Endodermal cell (in vitro differentiated cells): ENCODE results near the gene JAZF1. TPM values are rescaled to one million over a fixed set of nuclear protein-coding genes. Genes with fewer than 3 reads are reported as not detected.

Experiments used
- DNase-seq: peaks from one replicate; pipeline ENCODE4 v3.0.0-alpha.2; 2017
- H3K27ac ChIP-seq: 2 replicates; pipeline ENCODE4 v1.5.1; 2013; ENCODE audit warnings: mild to moderate bottlenecking, low read depth, low read length, moderate library complexity
- H3K27me3 ChIP-seq: 2 replicates; pipeline ENCODE4 v1.6.1; 2013; ENCODE audit warnings: mild to moderate bottlenecking, low read length, moderate library complexity; ENCODE audit not compliant: insufficient read depth, control insufficient read depth, poor library complexity, severe bottlenecking
- H3K36me3 ChIP-seq: 2 replicates; pipeline ENCODE4 v1.7.0; 2013; ENCODE audit warnings: mild to moderate bottlenecking, low read length, moderate library complexity; ENCODE audit not compliant: control insufficient read depth, insufficient read depth
- H3K4me1 ChIP-seq: one replicate; pipeline ENCODE4 v1.7.0; 2013; ENCODE audit warnings: low read length; ENCODE audit not compliant: control insufficient read depth, insufficient read depth
- H3K4me3 ChIP-seq: 2 replicates; pipeline ENCODE4 v1.5.1; 2013; ENCODE audit warnings: mild to moderate bottlenecking, low read length, moderate library complexity
- H3K9ac ChIP-seq: 2 replicates; pipeline ENCODE4 v1.6.1; 2013; ENCODE audit warnings: mild to moderate bottlenecking, low read length, moderate library complexity; ENCODE audit not compliant: poor library complexity, severe bottlenecking; ENCODE audit errors: extremely low read depth
- H3K9me3 ChIP-seq: 2 replicates; pipeline ENCODE4 v1.6.1; 2013; ENCODE audit warnings: mild to moderate bottlenecking, low read length, moderate library complexity; ENCODE audit not compliant: control insufficient read depth
- H3K27ac Mint-ChIP-seq: 2 replicates; pipeline ENCODE4 v1.8.0; 2020; ENCODE audit warnings: mixed read lengths
- H3K27me3 Mint-ChIP-seq: 2 replicates; pipeline ENCODE4 v1.8.0; 2021; ENCODE audit warnings: mild to moderate bottlenecking, mixed read lengths; ENCODE audit not compliant: insufficient read depth
- H3K36me3 Mint-ChIP-seq: 2 replicates; pipeline ENCODE4 v1.8.0; 2020; ENCODE audit warnings: low read depth, mixed read lengths
- H3K4me1 Mint-ChIP-seq: 2 replicates; pipeline ENCODE4 v1.8.0; 2020; ENCODE audit warnings: mixed read lengths
- H3K4me3 Mint-ChIP-seq: 2 replicates; pipeline ENCODE4 v1.8.0; 2020; ENCODE audit warnings: mild to moderate bottlenecking, moderate library complexity, mixed read lengths
- H3K9me3 Mint-ChIP-seq: 2 replicates; pipeline ENCODE4 v1.8.0; 2020; ENCODE audit warnings: mild to moderate bottlenecking, mixed read lengths
- WGBS, 2 experiments: methylation state at CpG; one replicate each; pipeline versions ENCODE4 v1.1.5 to v1.1.7; 2013; ENCODE audit warnings: missing lambda C conversion rate in 2 of 2, mixed read lengths in 1 of 2; ENCODE audit not compliant: insufficient coverage in 1 of 2, insufficient read length in 1 of 2; 5-methylcytosine and 5-hydroxymethylcytosine counted together
- total RNA-seq, 2 donors: library from RNA; stranded (reverse); fragmentation: NEBNext Ultra II Directional in 1 of 2; extraction: Animal tissue kit (Norgen Biotek cat#: 25700) in 1 of 2; gene quantifications; 2 replicates in 1 of 2; 3 replicates in 1 of 2; pipeline ENCODE4 v1.2.1, GENCODE V29; 2021
- TF ChIP-seq, protein P1 (sequence below): fragments of 200-600 bp; sonication (generic); conservative IDR thresholded peaks from 2 replicates; pipeline ENCODE4 v1.5.0; 2021; ENCODE audit warnings: antibody characterized with exemption, mild to moderate bottlenecking

JAZF1 gene
- total RNA-seq, 2 donors from 2014 or later: 18.3 to 33.6 TPM

DNA sequence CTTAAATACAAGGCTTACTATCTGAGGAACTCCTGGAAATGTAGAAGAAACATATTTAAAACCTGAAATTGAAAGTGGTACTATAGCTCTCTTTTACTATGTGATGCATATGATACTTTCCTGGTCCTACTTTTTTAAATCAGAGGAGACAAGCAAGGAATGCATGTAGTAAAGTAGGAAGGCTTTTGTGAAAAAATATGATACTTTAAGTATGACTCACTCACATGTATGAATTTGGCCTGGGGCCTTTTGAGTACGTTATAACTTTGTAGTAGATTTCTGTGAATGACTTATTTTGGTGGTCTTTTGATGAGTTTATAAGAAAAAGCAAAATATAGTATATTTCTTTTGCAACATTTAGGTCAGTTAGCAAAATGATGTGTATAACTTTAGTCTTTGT is 386.8 kb downstream of the JAZF1 start:
- Mint-ChIP-seq H3K36me3 (peaks cover 50% of the 10 kb centered on the region), H3K27me3 (no peaks in the 10 kb centered on the region), H3K9me3 (no peaks in the 10 kb centered on the region), H3K27ac (no peak overlapping the region), H3K4me1 (no peaks in the 10 kb centered on the region), H3K4me3 (no peak overlapping the region)
- Histone ChIP-seq H3K27ac (no peak overlapping the region), H3K36me3 (peaks cover 67% of the 10 kb centered on the region), H3K4me1 (no peaks in the 10 kb centered on the region), H3K4me3 (no peak overlapping the region), H3K9me3 (no peaks in the 10 kb centered on the region), H3K9ac (no peak overlapping the region), H3K27me3 (no peaks in the 10 kb centered on the region)
- DNase-seq: no peak
- TF ChIP-seq, protein P1, sequence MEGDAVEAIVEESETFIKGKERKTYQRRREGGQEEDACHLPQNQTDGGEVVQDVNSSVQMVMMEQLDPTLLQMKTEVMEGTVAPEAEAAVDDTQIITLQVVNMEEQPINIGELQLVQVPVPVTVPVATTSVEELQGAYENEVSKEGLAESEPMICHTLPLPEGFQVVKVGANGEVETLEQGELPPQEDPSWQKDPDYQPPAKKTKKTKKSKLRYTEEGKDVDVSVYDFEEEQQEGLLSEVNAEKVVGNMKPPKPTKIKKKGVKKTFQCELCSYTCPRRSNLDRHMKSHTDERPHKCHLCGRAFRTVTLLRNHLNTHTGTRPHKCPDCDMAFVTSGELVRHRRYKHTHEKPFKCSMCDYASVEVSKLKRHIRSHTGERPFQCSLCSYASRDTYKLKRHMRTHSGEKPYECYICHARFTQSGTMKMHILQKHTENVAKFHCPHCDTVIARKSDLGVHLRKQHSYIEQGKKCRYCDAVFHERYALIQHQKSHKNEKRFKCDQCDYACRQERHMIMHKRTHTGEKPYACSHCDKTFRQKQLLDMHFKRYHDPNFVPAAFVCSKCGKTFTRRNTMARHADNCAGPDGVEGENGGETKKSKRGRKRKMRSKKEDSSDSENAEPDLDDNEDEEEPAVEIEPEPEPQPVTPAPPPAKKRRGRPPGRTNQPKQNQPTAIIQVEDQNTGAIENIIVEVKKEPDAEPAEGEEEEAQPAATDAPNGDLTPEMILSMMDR: no peak
- 100% methylated on average over 1 of the region's 1 CpG for WGBS, 2 experiments

DNA sequence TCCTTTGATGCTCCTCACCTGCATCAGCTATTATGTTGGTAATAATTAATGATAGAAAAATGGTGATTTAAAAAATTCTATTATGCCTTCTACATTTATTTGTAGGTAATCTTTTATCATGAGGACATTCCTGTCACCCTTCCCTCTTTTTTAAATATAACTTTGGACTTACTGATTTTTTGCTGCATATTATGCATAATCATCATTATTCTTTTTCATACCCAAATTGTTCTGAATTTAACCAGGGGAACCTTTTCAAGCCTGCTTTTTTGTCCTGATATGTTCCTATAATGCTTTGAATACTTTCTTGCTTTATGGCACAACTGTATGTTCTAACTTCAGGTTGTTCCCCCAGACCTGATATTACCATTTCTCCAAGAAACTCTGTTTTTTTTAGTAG is 392.2 kb downstream of the JAZF1 start:
- Mint-ChIP-seq H3K27me3 (no peaks in the 10 kb centered on the region), H3K9me3 (no peaks in the 10 kb centered on the region), H3K27ac (no peak overlapping the region), H3K4me1 (no peaks in the 10 kb centered on the region), H3K36me3 (peaks cover 39% of the 10 kb centered on the region), H3K4me3 (no peak overlapping the region)
- no peak overlapping the region for H3K9ac ChIP-seq
- H3K4me3 ChIP-seq: no peak overlapping the region
- TF ChIP-seq, protein P1: no peak
- H3K4me1 ChIP-seq: no peaks in the 10 kb centered on the region
- no peak for DNase-seq
- no peaks in the 10 kb centered on the region for H3K27me3 ChIP-seq
- H3K9me3 ChIP-seq: no peaks in the 10 kb centered on the region
- H3K27ac ChIP-seq: no peak overlapping the region
- peaks cover 57% of the 10 kb centered on the region for H3K36me3 ChIP-seq

GRCh38 chr7:27784399-27785053 is 396.1 kb downstream of the JAZF1 start:
- H3K4me3 ChIP-seq: no peak overlapping the region
- no peaks in the 10 kb centered on the region for H3K9me3 ChIP-seq
- Mint-ChIP-seq H3K27ac (no peak overlapping the region), H3K9me3 (no peaks in the 10 kb centered on the region), H3K4me3 (no peak overlapping the region), H3K4me1 (no peaks in the 10 kb centered on the region), H3K36me3 (peaks cover 22% of the 10 kb centered on the region), H3K27me3 (no peaks in the 10 kb centered on the region)
- 77 to 90% methylated on average over 3 to 5 of the region's 6 CpGs for WGBS, 2 experiments
- H3K27me3 ChIP-seq: no peaks in the 10 kb centered on the region
- H3K36me3 ChIP-seq: peaks cover 36% of the 10 kb centered on the region
- no peak overlapping the region for H3K27ac ChIP-seq
- no peak overlapping the region for H3K9ac ChIP-seq
- no peaks in the 10 kb centered on the region for H3K4me1 ChIP-seq
- TF ChIP-seq, protein P1: peak; percentile 82
- DNase-seq: no peak
